HG03280 (cell line): ENCODE measurements around the gene WNK2.

Experiments
- ATAC-seq: cut with Tn5 transposase; IDR thresholded peaks from one replicate; pipeline ENCODE4 v1.9.1; 2021; ENCODE audit warnings: mild to moderate bottlenecking, moderate library complexity; ENCODE audit not compliant: unreplicated experiment

WNK2 gene

GRCh38 chr9:93252116-93252780 lies 68.3 kb downstream of the WNK2 start:
- ATAC-seq, result no peak

- no peak for ATAC-seq
These were observed 69.0 kb downstream of the WNK2 start for GRCh38 chr9:93252781-93253530.

GRCh38 chr9:93253633-93254032 lies 69.7 kb downstream of the WNK2 start:
- no peak for ATAC-seq

GRCh38 chr9:93254061-93254481 lies 70.1 kb downstream of the WNK2 start:
- ATAC-seq, result no peak

GRCh38 chr9:93254806-93255493 lies 71.0 kb downstream of the WNK2 start:
- ATAC-seq, result no peak

GRCh38 chr9:93255494-93255867 lies 71.5 kb downstream of the WNK2 start:
- no peak for ATAC-seq

- no peak for ATAC-seq
These were observed 72.3 kb downstream of the WNK2 start for GRCh38 chr9:93255994-93256877.

GRCh38 chr9:93256878-93257807 lies 73.2 kb downstream of the WNK2 start:
- ATAC-seq, result no peak

GRCh38 chr9:93257808-93258331 lies 73.9 kb downstream of the WNK2 start:
- no peak for ATAC-seq

GRCh38 chr9:93258419-93258817 lies 74.5 kb downstream of the WNK2 start:
- ATAC-seq, result no peak

- ATAC-seq, result no peak
These were observed 75.0 kb downstream of the WNK2 start for GRCh38 chr9:93258818-93259489.

- ATAC-seq, result no peak
These were observed 75.7 kb downstream of the WNK2 start for GRCh38 chr9:93259490-93260262.

GRCh38 chr9:93260263-93261066 lies 76.5 kb downstream of the WNK2 start:
- ATAC-seq, result no peak

- no peak for ATAC-seq
These were observed 77.3 kb downstream of the WNK2 start for GRCh38 chr9:93261281-93261680.

- ATAC-seq, result no peak
These were observed 78.0 kb downstream of the WNK2 start for GRCh38 chr9:93261735-93262523.

GRCh38 chr9:93262537-93263310 lies 78.8 kb downstream of the WNK2 start:
- no peak for ATAC-seq
